Smooth muscle cell (in vitro differentiated cells): ENCODE results near the gene PARP16. TPM values are rescaled to one million over a fixed set of nuclear protein-coding genes. Genes with fewer than 3 reads are reported as not detected.

Experiments used
- DNase-seq: peaks from one replicate; lab custom pipeline; 2025; ENCODE audit not compliant: unreplicated experiment; lab: John Stamatoyannopoulos, UW
- H2AFZ ChIP-seq: fragments of 200-600 bp; sonication (generic); 2 replicates; pipeline ENCODE4 v1.6.0; 2016; ENCODE audit warnings: antibody characterized with exemption, low read depth, mild to moderate bottlenecking
- H3F3A ChIP-seq: fragments of 200-600 bp; sonication (generic); 2 replicates; pipeline ENCODE4 v1.6.0; 2017; ENCODE audit warnings: antibody characterized with exemption, low read depth
- H3K27ac ChIP-seq: fragments of 200-600 bp; sonication (generic); 2 replicates; pipeline ENCODE4 v1.5.1; 2016; ENCODE audit warnings: low read depth, mild to moderate bottlenecking
- H3K27me3 ChIP-seq: fragments of 200-600 bp; sonication (generic); 2 replicates; pipeline ENCODE4 v1.6.1; 2016; ENCODE audit warnings: low read depth, mild to moderate bottlenecking
- H3K36me3 ChIP-seq: fragments of 200-600 bp; sonication (generic); 2 replicates; pipeline ENCODE4 v1.5.1; 2016; ENCODE audit warnings: low read depth
- H3K4me1 ChIP-seq: fragments of 200-600 bp; sonication (generic); 2 replicates; pipeline ENCODE4 v1.5.1; 2016; ENCODE audit warnings: low read depth
- H3K4me2 ChIP-seq: fragments of 200-600 bp; sonication (generic); 2 replicates; pipeline ENCODE4 v1.6.0; 2016; ENCODE audit warnings: mild to moderate bottlenecking
- H3K4me3 ChIP-seq: fragments of 200-600 bp; sonication (generic); 2 replicates; pipeline ENCODE4 v1.5.1; 2016; ENCODE audit warnings: mild to moderate bottlenecking
- H3K79me2 ChIP-seq: fragments of 200-600 bp; sonication (generic); 2 replicates; pipeline ENCODE4 v1.6.0; 2016; ENCODE audit warnings: low read depth, mild to moderate bottlenecking
- H3K9ac ChIP-seq: fragments of 200-600 bp; sonication (generic); 2 replicates; pipeline ENCODE4 v1.6.0; 2016; ENCODE audit warnings: low read depth
- H3K9me3 ChIP-seq: fragments of 200-600 bp; sonication (generic); replicated peaks from 2 replicates; pipeline ENCODE4 v1.5.1; 2016; ENCODE audit warnings: low read depth
- H4K20me1 ChIP-seq: fragments of 200-600 bp; sonication (generic); 2 replicates; pipeline ENCODE4 v1.6.0; 2016; ENCODE audit warnings: low read depth
- CTCF ChIP-seq: fragments of 200-600 bp; sonication (generic); IDR thresholded peaks from 2 replicates; pipeline ENCODE4 v1.5.1; 2017; ENCODE audit warnings: borderline replicate concordance, mild to moderate bottlenecking, antibody characterized with exemption; ENCODE audit not compliant: insufficient read depth, poor library complexity, severe bottlenecking
- WGBS: methylation state at CpG from one replicate; pipeline ENCODE4 v1.1.7; 2016; ENCODE audit warnings: low lambda C conversion rate; 5-methylcytosine and 5-hydroxymethylcytosine counted together
- polyA plus RNA-seq: library from polyadenylated mRNA; unstranded; fragments of >200 nt; fragmentation: Nextera tagmentation; extraction: Ambion mirVana; gene quantifications from 2 replicates; pipeline ENCODE4 v1.2.1, GENCODE V29; 2016
- total RNA-seq: library from RNA; depleted of rRNA; stranded (reverse); fragments of >200 nt; gene quantifications from 2 replicates; pipeline ENCODE4 v1.2.3, GENCODE V29; 2014

The PARP16 gene
- total and polyA plus RNA-seq, 2 experiments from 2014 or later, result 6.0 to 15.1 TPM

GRCh38 chr15:65259367-65259797, 27.3 kb downstream of the PARP16 start:
- Histone ChIP-seq H3K27me3 (no peaks in the 10 kb centered on the region), H3F3A (peaks cover 15% of the 10 kb centered on the region), H3K27ac (peak overlapping the region; percentile 75), H3K4me3 (no peak overlapping the region), H3K4me2 (no peak overlapping the region), H4K20me1 (no peaks in the 10 kb centered on the region), H3K4me1 (no peaks in the 10 kb centered on the region), H2AFZ (no peak overlapping the region), H3K36me3 (no peaks in the 10 kb centered on the region), H3K79me2 (no peaks in the 10 kb centered on the region), H3K9ac (no peak overlapping the region), H3K9me3 (no peaks in the 10 kb centered on the region)
- WGBS, result 56% methylated on average over 7 of the region's 7 CpGs
- no peak for TF ChIP-seq CTCF
- DNase-seq, result no peak

- Histone ChIP-seq H3K4me1 (no peaks in the 10 kb centered on the region), H3K4me3 (no peak overlapping the region), H3K27ac (peak overlapping the region; percentile 75), H3F3A (peaks cover 15% of the 10 kb centered on the region), H3K9me3 (no peaks in the 10 kb centered on the region), H3K36me3 (no peaks in the 10 kb centered on the region), H3K4me2 (peak overlapping the region; percentile 11), H2AFZ (no peak overlapping the region), H3K9ac (peak overlapping the region; percentile 6), H3K27me3 (no peaks in the 10 kb centered on the region), H3K79me2 (no peaks in the 10 kb centered on the region), H4K20me1 (no peaks in the 10 kb centered on the region)
- DNase-seq, result no peak
- 44% methylated on average over 5 of the region's 5 CpGs for WGBS
- TF ChIP-seq CTCF, result no peak
Observed at GRCh38 chr15:65258375-65259262, 28.1 kb downstream of the PARP16 start.

- peaks cover 20% of the 10 kb centered on the region for H3F3A ChIP-seq
- TF ChIP-seq CTCF, result no peak
- H3K4me3 ChIP-seq, result no peak overlapping the region
- H3K4me2 ChIP-seq, result peak overlapping the region; percentile 40
- no peaks in the 10 kb centered on the region for H3K9me3 ChIP-seq
- no peaks in the 10 kb centered on the region for H3K36me3 ChIP-seq
- H3K27ac ChIP-seq, result no peak overlapping the region
- H3K27me3 ChIP-seq, result no peaks in the 10 kb centered on the region
- H2AFZ ChIP-seq, result no peak overlapping the region
- H3K4me1 ChIP-seq, result no peaks in the 10 kb centered on the region
- H3K9ac ChIP-seq, result no peak overlapping the region
- no peaks in the 10 kb centered on the region for H4K20me1 ChIP-seq
- DNase-seq, result no peak
- WGBS, result 94% methylated on average over 7 of the region's 7 CpGs
- no peaks in the 10 kb centered on the region for H3K79me2 ChIP-seq
Observed at GRCh38 chr15:65255486-65256140, 31.1 kb downstream of the PARP16 start.
